HepG2 (cell line): ENCODE measurements around the gene CPEB3. TPM values are rescaled to one million over a fixed set of nuclear protein-coding genes. Genes with fewer than 3 reads are reported as not detected.

ENCODE experiments used
- ATAC-seq: fragments of 200-7000 bp; cut with Tn5 transposase; 3 replicates; pipeline ENCODE4 v1.9.1; 2020; ENCODE audit warnings: mild to moderate bottlenecking, moderate library complexity
- BruUV-seq: library from RNA; stranded (reverse); fragments of 400-500 nt; replicated peaks from 2 replicates; lab custom pipeline; 2021; lab: Mats Ljungman, UMichigan
- CTCF ChIA-PET: fragments of 300-600 bp; formaldehyde crosslinking; extraction: SDS; loops from one replicate; lab custom pipeline; 2021; ENCODE audit warnings: low total read pairs, inconsistent platforms, low intra/inter-chr PET ratio; lab: Yijun Ruan, JAX
- POLR2A ChIA-PET: fragments of 350-600 bp; sonication (Branson Sonifier 250); formaldehyde crosslinking; loops from one replicate; lab custom pipeline; 2020; ENCODE audit warnings: antibody characterized with exemption, inconsistent platforms; lab: Yijun Ruan, JAX
- DNase-seq: peaks from one replicate; pipeline ENCODE4 v3.0.0-alpha.2; 2015; ENCODE audit warnings: low spot score
- FAIRE-seq: peaks from 3 replicates; lab custom pipeline; 2011; peaks lifted over from hg19 to GRCh38; lab: Jason Lieb, UNC
- H2AFZ ChIP-seq: one replicate; pipeline ENCODE4 v1.6.1; 2011; ENCODE audit warnings: low read length, inconsistent platforms
- H3K27ac ChIP-seq: fragments of 300-600 bp; 3 replicates; pipeline ENCODE4 v1.8.0; 2011; ENCODE audit warnings: mixed run types, mild to moderate bottlenecking, mixed read lengths, low read length, inconsistent platforms; ENCODE audit not compliant: insufficient read depth; ENCODE audit errors: extremely low read length
- H3K27me3 ChIP-seq, 2 experiments: fragments of 200-600 bp in 1 of 2; 2 replicates in 1 of 2; 3 replicates in 1 of 2; pipeline versions ENCODE4 v1.6.0 to v1.8.0; 2011; ENCODE audit warnings: low read length in 2 of 2, mild to moderate bottlenecking in 2 of 2, moderate library complexity in 2 of 2, inconsistent platforms in 1 of 2; ENCODE audit not compliant: insufficient read depth in 2 of 2, control insufficient read depth in 1 of 2
- H3K36me3 ChIP-seq, 2 experiments: fragments of 200-600 bp in 1 of 2; replicated peaks in 1 of 2; 2 replicates in 1 of 2; 3 replicates in 1 of 2; pipeline versions ENCODE4 v1.5.1 to v1.8.0; 2011; ENCODE audit warnings: low read length in 2 of 2, inconsistent platforms in 1 of 2; ENCODE audit not compliant: insufficient read depth in 2 of 2, control insufficient read depth in 1 of 2
- H3K4me1 ChIP-seq: 2 replicates; pipeline ENCODE4 v1.5.1; 2012; ENCODE audit warnings: low read length, inconsistent platforms; ENCODE audit not compliant: insufficient read depth
- H3K4me2 ChIP-seq: 2 replicates; pipeline ENCODE4 v1.6.0; 2011; ENCODE audit warnings: low read depth, low read length, inconsistent platforms
- H3K4me3 ChIP-seq, 3 experiments: fragments of 200-600 bp in 1 of 3; sonication (generic), shearing (Covaris generic) in 1 of 3; replicated peaks in 1 of 3; 2 replicates each; pipeline ENCODE4 v1.5.1; 2011 to 2016; ENCODE audit warnings: low read length in 3 of 3, inconsistent platforms in 2 of 3, low read depth in 2 of 3, mild to moderate bottlenecking in 2 of 3, control low read depth in 1 of 3, mixed read lengths in 1 of 3; ENCODE audit not compliant: insufficient read depth in 1 of 3
- H3K79me2 ChIP-seq: one replicate; pipeline ENCODE4 v1.6.1; 2011; ENCODE audit warnings: low read length, inconsistent platforms; ENCODE audit not compliant: insufficient read depth
- H3K9ac ChIP-seq: 2 replicates; pipeline ENCODE4 v1.6.0; 2011; ENCODE audit warnings: mild to moderate bottlenecking, low read depth, low read length, inconsistent platforms; ENCODE audit not compliant: insufficient read depth
- H3K9me3 ChIP-seq: 2 replicates; pipeline ENCODE4 v1.5.1; 2012; ENCODE audit warnings: mild to moderate bottlenecking, low read length
- H4K20me1 ChIP-seq: 2 replicates; pipeline ENCODE4 v1.6.0; 2011; ENCODE audit warnings: inconsistent platforms, mild to moderate bottlenecking, low read length, moderate library complexity; ENCODE audit not compliant: insufficient read depth
- ZNF235 ChIP-seq: sonication (generic); formaldehyde crosslinking; IDR thresholded peaks from 2 replicates; pipeline ENCODE4 v1.8.1; 2023; ENCODE audit warnings: mild to moderate bottlenecking, missing genetic modification reagents, borderline replicate concordance
- ZNF564 ChIP-seq: sonication (generic); formaldehyde crosslinking; IDR thresholded peaks from 2 replicates; pipeline ENCODE4 v1.8.1; 2023; ENCODE audit warnings: mild to moderate bottlenecking, missing genetic modification reagents
- ZNF660 ChIP-seq: sonication (generic); formaldehyde crosslinking; IDR thresholded peaks from 2 replicates; pipeline ENCODE4 v1.5.1; 2020; ENCODE audit warnings: mild to moderate bottlenecking, low read depth, missing genetic modification reagents, borderline replicate concordance
- WGBS: methylation state at CpG from one replicate; pipeline ENCODE4 v1.1.6; 2017; ENCODE audit warnings: low lambda C conversion rate; 5-methylcytosine and 5-hydroxymethylcytosine counted together
- in situ Hi-C: cut with HindIII; loops from 2 replicates; pipeline ENCODE4 v1.10.0; 2017; ENCODE audit warnings: low pct_unique_long_range_greater_than_20kb; ENCODE audit not compliant: extremely low pct_ligation_motif_present
- intact Hi-C: fragments of 100-400 bp; cut with micrococcal nuclease; formaldehyde crosslinking; loops from one replicate; pipeline ENCODE4 v1.10.0; 2022; ENCODE audit not compliant: unreplicated experiment
- polyA plus RNA-seq, 8 experiments: library from polyadenylated mRNA; depleted of rRNA in 3 of 8; stranded (reverse) in 7 of 8; unstranded in 1 of 8; fragments of >200 nt; fragmentation: Illumina TruSeq in 4 of 8; extraction: Trizol in 4 of 8; gene quantifications; 2 replicates each; pipeline versions ENCODE4 v1.2.1 to v1.2.3, GENCODE V29; 2011 to 2016; ENCODE audit warnings: low read depth in 4 of 8, missing spikeins in 1 of 8, mixed read lengths in 1 of 8; ENCODE audit not compliant: insufficient read depth in 1 of 8
- total RNA-seq, 5 experiments: library from RNA; depleted of rRNA; stranded (reverse); fragments of >200 nt; fragmentation: Illumina TruSeq; extraction: Trizol; gene quantifications; 2 replicates each; pipeline ENCODE4 v1.2.3, GENCODE V29; 2016; ENCODE audit warnings: low read depth in 1 of 5
- TF ChIP-seq, protein P1 (sequence below): sonication (generic); formaldehyde crosslinking; IDR thresholded peaks from 2 replicates; pipeline ENCODE4 v1.8.1; 2023; ENCODE audit warnings: missing genetic modification reagents, mild to moderate bottlenecking, borderline replicate concordance

Gene CPEB3
- total and polyA plus RNA-seq, 2 of the 13 experiments (the other 11 are each of a cell fraction or from before 2014, with no cell fraction given), result 0.66 to 0.70 TPM

DNA sequence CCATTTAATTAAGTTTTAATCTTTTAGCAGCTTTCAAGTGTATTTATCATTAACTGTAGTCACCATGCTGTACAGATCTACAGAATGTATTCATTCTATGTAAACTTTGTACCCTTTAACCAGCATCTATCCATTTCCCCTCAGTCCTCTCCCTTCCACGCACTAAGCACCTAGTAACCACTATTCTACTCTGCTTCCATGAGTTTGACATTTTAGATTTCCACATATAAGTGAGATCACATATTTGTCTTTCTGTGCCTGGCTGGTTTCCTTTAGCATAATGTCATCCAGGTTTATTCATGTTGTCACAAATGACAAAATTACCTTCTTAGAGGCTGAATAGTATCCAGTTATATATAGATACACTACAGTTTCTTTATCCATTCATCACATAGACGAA is 287.6 kb downstream of the CPEB3 start:
- H3K27ac ChIP-seq, result no peak overlapping the region
- ATAC-seq (no peak), DNase-seq (no peak), FAIRE-seq (no peak)
- 100% methylated on average over 2 of the region's 2 CpGs for WGBS
- no peaks in the 10 kb centered on the region for H3K79me2 ChIP-seq
- intact Hi-C loops, result no loop called here
- ChIA-PET CTCF (no interaction called here), POLR2A (no interaction called here)
- H2AFZ ChIP-seq, result no peak overlapping the region
- no peak overlapping the region for H3K4me2 ChIP-seq
- H3K4me3 ChIP-seq, result no peak overlapping the region
- H3K36me3 ChIP-seq, result peaks cover 1 to 9% of the 10 kb centered on the region in 2 experiments; a peak in 4 of 5 replicates
- H3K27me3 ChIP-seq, result no peaks in the 10 kb centered on the region
- no peaks in the 10 kb centered on the region for H4K20me1 ChIP-seq
- no peaks in the 10 kb centered on the region for H3K4me1 ChIP-seq
- H3K9ac ChIP-seq, result no peak overlapping the region
- H3K9me3 ChIP-seq, result no peaks in the 10 kb centered on the region
- in situ Hi-C loops, result no loop called here
- no peak for TF ChIP-seq ZNF564 (CRISPR knock-in tag)
- no TSS peak for BruUV-seq

DNA sequence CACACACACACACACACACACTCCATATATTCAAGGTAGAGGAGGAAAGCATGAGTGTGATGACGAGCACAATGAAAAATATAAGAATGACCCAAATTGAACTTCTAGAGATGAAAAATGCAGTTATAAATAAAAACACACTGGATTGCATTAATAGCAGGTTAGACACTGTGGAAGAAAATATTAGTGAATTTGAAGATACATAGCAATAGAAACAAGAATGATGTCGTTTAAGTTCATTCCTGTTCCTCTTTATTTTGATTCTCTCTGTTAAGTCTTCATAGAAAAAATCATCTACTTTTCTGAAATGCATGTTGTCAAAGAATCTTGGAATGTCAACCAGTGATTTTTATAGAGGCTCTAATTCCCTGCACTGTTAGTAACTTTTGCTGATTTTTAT is 288.9 kb downstream of the CPEB3 start:
- ChIA-PET CTCF (no interaction called here), POLR2A (no interaction called here)
- Histone ChIP-seq H3K9me3 (no peaks in the 10 kb centered on the region), H4K20me1 (no peaks in the 10 kb centered on the region), H3K27me3 (no peaks in the 10 kb centered on the region), H3K27ac (no peak overlapping the region), H3K4me3 (no peak overlapping the region), H2AFZ (no peak overlapping the region), H3K36me3 (peaks cover 2 to 17% of the 10 kb centered on the region in 2 experiments; a peak in 4 of 5 replicates), H3K9ac (no peak overlapping the region), H3K4me2 (no peak overlapping the region), H3K79me2 (no peaks in the 10 kb centered on the region), H3K4me1 (no peaks in the 10 kb centered on the region)
- TF ChIP-seq ZNF660 (CRISPR knock-in tag) (no peak), ZNF235 (no peak)
- TF ChIP-seq, protein P1, sequence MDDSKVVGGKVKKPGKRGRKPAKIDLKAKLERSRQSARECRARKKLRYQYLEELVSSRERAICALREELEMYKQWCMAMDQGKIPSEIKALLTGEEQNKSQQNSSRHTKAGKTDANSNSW (CRISPR knock-in tag), result no peak
- no peak for DNase-seq
- BruUV-seq, result no TSS peak
- FAIRE-seq, result no peak
- 99% methylated on average over 2 of the region's 2 CpGs for WGBS
- in situ Hi-C loops, result no loop called here
- intact Hi-C loops, result no loop called here
- ATAC-seq, result no peak
